Breast epithelium (tissue), 4 donors: ENCODE measurements around the gene TXNRD2. TPM values are rescaled to one million over a fixed set of nuclear protein-coding genes. Genes with fewer than 3 reads are reported as not detected.

Source experiments
- DNase-seq, 2 donors: peaks; one replicate each; pipeline ENCODE4 v3.0.0-alpha.2; 2019; ENCODE audit warnings: low spot score in 2 of 2
- H3K27ac ChIP-seq, 2 donors: fragments of 200-600 bp; sonication (generic) in 1 of 2; one replicate each; pipeline ENCODE4 v1.5.1; 2016 to 2019; ENCODE audit warnings: mild to moderate bottlenecking in 1 of 2
- H3K27me3 ChIP-seq, 2 donors: fragments of 200-600 bp; sonication (generic) in 1 of 2; one replicate each; pipeline versions ENCODE4 v1.5.1 to v1.6.0; 2017 to 2019; ENCODE audit warnings: control low read depth in 1 of 2, mild to moderate bottlenecking in 1 of 2
- H3K36me3 ChIP-seq: fragments of 200-600 bp; one replicate; pipeline ENCODE4 v1.5.1; 2019
- H3K4me1 ChIP-seq, 2 donors: fragments of 200-600 bp; sonication (generic); one replicate each; pipeline ENCODE4 v1.5.1; 2016 to 2019; ENCODE audit warnings: control low read depth in 1 of 2
- H3K4me3 ChIP-seq, 3 donors: fragments of 200-600 bp; sonication (generic); 1 replicate in 2 of 3; 2 replicates in 1 of 3; pipeline ENCODE4 v1.5.1; 2016 to 2019; ENCODE audit warnings: mild to moderate bottlenecking in 3 of 3, moderate library complexity in 2 of 3
- H3K9me3 ChIP-seq, 2 donors: fragments of 200-600 bp; sonication (generic) in 1 of 2; one replicate each; pipeline ENCODE4 v1.5.1; 2016 to 2019; ENCODE audit warnings: control low read depth in 1 of 2
- CTCF ChIP-seq, 3 donors: fragments of 450-650 bp; IDR thresholded peaks; one replicate each; pipeline ENCODE4 v1.5.1; 2016 to 2017; ENCODE audit warnings: antibody characterized with exemption in 3 of 3, mild to moderate bottlenecking in 3 of 3, moderate library complexity in 3 of 3
- POLR2A ChIP-seq: fragments of 450-650 bp; IDR thresholded peaks from one replicate; pipeline ENCODE4 v1.6.1; 2016; ENCODE audit warnings: antibody characterized with exemption, mild to moderate bottlenecking, moderate library complexity
- POLR2AphosphoS5 ChIP-seq, 3 donors: sonication (generic); formaldehyde crosslinking; IDR thresholded peaks; one replicate each; pipeline ENCODE4 v1.6.1; 2017; ENCODE audit warnings: antibody characterized with exemption in 3 of 3
- intact Hi-C: fragments of 100-400 bp; cut with DNase I; formaldehyde crosslinking; loops from one replicate; pipeline ENCODE4 v1.15.1; 2023; ENCODE audit warnings: low total_unique reads
- total RNA-seq, 3 donors: library from RNA; depleted of rRNA; stranded (reverse); fragments of >200 nt; gene quantifications; one replicate each; pipeline ENCODE4 v1.1.0, GENCODE V29; 2016

The TXNRD2 gene
- total RNA-seq, 3 donors from 2014 or later = 13.8 to 22.8 (median 20.6) TPM

- H3K27ac ChIP-seq = no peak overlapping the region
Observed at GRCh38 chr22:19971276-19972124, 29.9 kb upstream of the TXNRD2 start.

GRCh38 chr22:19970479-19971275 lies 29.1 kb upstream of the TXNRD2 start:
- peak; percentile 69 to 86 (median 69) for TF ChIP-seq CTCF (IDR thresholded peaks at IDR 0.05)
- TF ChIP-seq POLR2A = no peak
- Histone ChIP-seq H3K27me3 (no peaks in the 10 kb centered on the region), H3K27ac (peak overlapping the region in 1 of 2 donors; percentile 40), H3K4me1 (no peaks in the 10 kb centered on the region), H3K4me3 (no peak overlapping the region), H3K9me3 (no peaks in the 10 kb centered on the region), H3K36me3 (no peaks in the 10 kb centered on the region)
- intact Hi-C loops = loop anchor here (5.0 kb wide), 1 partner anchor 42 kb away; no protein-coding TSS in a partner anchor
- DNase-seq = peak in 1 of 2 donors; percentile 70

More at GRCh38 chr22:19971276-19972124, 29.9 kb upstream of the TXNRD2 start:
- H3K9me3 ChIP-seq = no peaks in the 10 kb centered on the region
- no peaks in the 10 kb centered on the region for H3K27me3 ChIP-seq
- DNase-seq = no peak
- no peaks in the 10 kb centered on the region for H3K4me1 ChIP-seq
- no peak overlapping the region for H3K4me3 ChIP-seq
- TF ChIP-seq CTCF (IDR thresholded peaks at IDR 0.05) (no peak), POLR2A (no peak), POLR2AphosphoS5 (IDR thresholded peaks at IDR 0.05) (no peak)
- intact Hi-C loops = loop anchor here (5.0 kb wide), 1 partner anchor 41 kb away; no protein-coding TSS in a partner anchor
- H3K36me3 ChIP-seq = no peaks in the 10 kb centered on the region

- Histone ChIP-seq H3K4me1 (no peaks in the 10 kb centered on the region), H3K4me3 (no peak overlapping the region), H3K27ac (peak overlapping the region in 1 of 2 donors; percentile 40), H3K9me3 (no peaks in the 10 kb centered on the region), H3K27me3 (no peaks in the 10 kb centered on the region), H3K36me3 (no peaks in the 10 kb centered on the region)
- intact Hi-C loops = loop anchor here (5.0 kb wide), 1 partner anchor 42 kb away; no protein-coding TSS in a partner anchor
- TF ChIP-seq POLR2AphosphoS5 (IDR thresholded peaks at IDR 0.05) (no peak), CTCF (IDR thresholded peaks at IDR 0.05) (no peak), POLR2A (no peak)
- no peak for DNase-seq
Observed at GRCh38 chr22:19970031-19970478, 28.4 kb upstream of the TXNRD2 start.

GRCh38 chr22:19969141-19969928 lies 27.7 kb upstream of the TXNRD2 start:
- Histone ChIP-seq H3K9me3 (no peaks in the 10 kb centered on the region), H3K36me3 (no peaks in the 10 kb centered on the region), H3K4me3 (no peak overlapping the region), H3K27me3 (no peaks in the 10 kb centered on the region), H3K4me1 (peaks cover 0 to under 1% of the 10 kb centered on the region in 2 donors), H3K27ac (no peak overlapping the region)
- no peak for TF ChIP-seq POLR2AphosphoS5 (IDR thresholded peaks at IDR 0.05)
- TF ChIP-seq CTCF (IDR thresholded peaks at IDR 0.05) = no peak
- TF ChIP-seq POLR2A = no peak
- no peak for DNase-seq
- intact Hi-C loops = no loop called here
